ENCODE results near the gene FOSB.

Gene FOSB

DNA sequence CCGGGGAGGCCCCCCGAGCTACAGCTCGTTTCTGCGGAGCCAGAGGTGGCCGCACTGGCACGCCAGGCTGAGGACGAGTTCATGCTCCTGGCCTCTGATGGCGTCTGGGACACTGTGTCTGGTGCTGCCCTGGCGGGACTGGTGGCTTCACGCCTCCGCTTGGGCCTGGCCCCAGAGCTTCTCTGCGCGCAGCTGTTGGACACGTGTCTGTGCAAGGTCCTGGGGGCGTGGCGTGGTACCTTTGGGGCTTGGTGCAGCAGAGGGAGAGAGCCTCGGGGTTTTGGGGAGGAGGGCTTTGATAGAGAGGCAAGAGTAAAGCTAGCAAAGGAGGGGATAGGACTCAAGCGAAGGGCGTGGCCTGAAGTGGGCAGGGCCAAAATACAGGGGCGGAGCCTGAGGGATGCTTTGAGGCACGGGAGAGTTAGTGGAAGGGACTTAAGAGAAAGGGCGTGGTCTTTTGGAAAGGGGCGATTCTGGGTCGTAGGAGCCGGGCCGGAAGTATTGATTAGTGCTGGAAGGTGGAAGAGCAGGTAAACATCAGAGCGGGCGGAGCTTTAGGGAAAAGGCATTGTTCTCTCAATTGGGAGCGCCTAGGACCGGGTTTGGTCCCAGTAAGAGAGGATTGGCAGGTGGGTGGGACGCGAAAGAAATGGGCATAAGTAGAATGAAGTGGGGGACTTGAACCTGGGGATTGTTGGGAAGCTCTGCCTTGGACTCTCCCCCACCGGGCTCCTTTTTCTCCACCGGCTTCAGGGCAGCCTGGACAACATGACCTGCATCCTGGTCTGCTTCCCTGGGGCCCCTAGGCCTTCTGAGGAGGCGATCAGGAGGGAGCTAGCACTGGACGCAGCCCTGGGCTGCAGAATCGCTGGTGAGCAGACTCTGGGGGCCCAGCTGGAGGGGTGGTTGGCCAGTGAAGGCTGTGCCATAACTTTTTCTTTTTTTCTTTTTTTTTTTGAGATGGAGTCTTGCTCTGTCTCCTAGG, 31.7 kb downstream of the FOSB start:
- no peak overlapping the region for H3K4me3 ChIP-seq (replicated peaks in 1 of 2; ENCODE audit: low read depth in 2 of 2, low read length in 2 of 2)
- TF ChIP-seq CTCF (IDR thresholded peaks at IDR 0.05; ENCODE audit: low read depth, low read length): no peak
- peak; percentile 39 to 53 for DNase-seq (ENCODE audit: low read depth in 2 of 2)

- DNase-seq (ENCODE audit: low read depth in 2 of 2): no peak
- no peak overlapping the region for H3K4me3 ChIP-seq (replicated peaks in 1 of 2; ENCODE audit: low read depth in 2 of 2, low read length in 2 of 2)
- TF ChIP-seq CTCF (IDR thresholded peaks at IDR 0.05; ENCODE audit: low read depth, low read length): no peak
Measured at GRCh38 chr19:45500918-45501729, 33.3 kb downstream of the FOSB start.

GRCh38 chr19:45501730-45502014, 33.9 kb downstream of the FOSB start:
- no peak for TF ChIP-seq CTCF (IDR thresholded peaks at IDR 0.05; ENCODE audit: low read depth, low read length)

DNA sequence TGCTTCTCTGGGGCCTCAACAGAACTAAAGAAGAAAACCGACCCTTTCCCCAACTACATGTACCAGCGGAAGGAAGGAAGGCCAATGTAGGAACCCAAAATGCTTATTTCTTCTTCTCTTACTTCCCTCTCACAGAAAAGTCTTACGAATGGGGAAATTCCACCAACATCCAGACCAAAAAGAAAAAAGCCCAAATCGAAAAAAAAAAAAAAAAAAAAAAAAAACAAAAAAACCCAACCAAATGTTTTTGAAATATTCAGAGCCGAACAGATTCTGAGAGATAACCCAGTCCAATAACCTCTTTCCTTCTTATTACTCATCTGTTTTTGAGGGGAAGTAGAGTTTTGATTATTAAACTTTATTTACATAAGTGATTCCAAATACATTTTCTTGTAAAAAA, 34.3 kb downstream of the FOSB start:
- no peak for TF ChIP-seq CTCF (IDR thresholded peaks at IDR 0.05; ENCODE audit: low read depth, low read length)
- DNase-seq (ENCODE audit: low read depth in 2 of 2): no peak
- no peak overlapping the region for H3K4me3 ChIP-seq (replicated peaks in 1 of 2; ENCODE audit: low read depth in 2 of 2, low read length in 2 of 2)

More at GRCh38 chr19:45501730-45502014, 33.9 kb downstream of the FOSB start:
- H3K4me3 ChIP-seq (replicated peaks in 1 of 2; ENCODE audit: low read depth in 2 of 2, low read length in 2 of 2): no peak overlapping the region
- no peak for DNase-seq (ENCODE audit: low read depth in 2 of 2)

- DNase-seq (ENCODE audit: low read depth in 2 of 2): no peak
- no peak for TF ChIP-seq CTCF (IDR thresholded peaks at IDR 0.05; ENCODE audit: low read depth, low read length)
- H3K4me3 ChIP-seq (replicated peaks in 1 of 2; ENCODE audit: low read depth in 2 of 2, low read length in 2 of 2): no peak overlapping the region
Measured at GRCh38 chr19:45503909-45504308, 36.1 kb downstream of the FOSB start.

DNA sequence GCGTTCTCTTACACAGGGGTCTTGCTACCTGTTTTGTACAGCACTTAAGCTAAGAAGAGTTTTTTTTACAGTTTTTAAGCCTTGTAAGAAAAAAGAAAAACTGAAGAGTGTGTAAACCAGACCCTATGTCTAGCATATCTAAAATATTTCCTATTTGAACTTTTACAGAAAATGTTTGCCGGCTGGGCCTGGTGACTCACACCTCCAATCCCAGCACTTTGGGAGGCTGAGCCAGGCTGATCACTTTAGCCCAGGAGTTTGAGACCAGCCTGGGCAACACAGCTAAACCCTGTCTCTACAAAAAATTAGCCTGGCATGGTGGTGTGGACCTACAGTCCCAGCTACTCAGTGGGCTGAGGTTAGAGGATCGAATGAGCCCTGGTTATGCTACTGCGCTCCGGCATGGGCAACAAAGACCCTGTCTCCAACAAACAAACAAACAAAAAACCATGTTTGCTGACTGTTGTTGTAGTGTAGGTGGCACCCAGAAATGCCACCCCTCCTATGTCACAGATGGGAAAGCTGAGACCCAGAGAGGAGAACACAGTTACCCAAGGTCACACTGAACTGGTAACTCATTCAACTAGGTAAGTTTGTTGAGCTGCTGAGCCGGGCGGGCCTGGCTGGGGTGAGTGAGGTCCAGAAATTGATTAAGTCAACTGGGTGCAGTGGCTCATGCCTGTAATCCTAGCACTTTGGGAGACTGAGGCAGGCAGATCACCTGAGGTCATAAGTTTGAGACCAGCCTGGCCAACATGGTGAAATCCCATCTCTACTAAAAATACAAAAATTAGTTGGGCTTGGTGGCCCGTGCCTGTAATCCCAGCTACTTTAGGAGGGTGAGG, 37.6 kb downstream of the FOSB start:
- no peak for TF ChIP-seq CTCF (IDR thresholded peaks at IDR 0.05; ENCODE audit: low read depth, low read length)
- DNase-seq (ENCODE audit: low read depth in 2 of 2): peak; percentile 48 to 51
- H3K4me3 ChIP-seq (replicated peaks in 1 of 2; ENCODE audit: low read depth in 2 of 2, low read length in 2 of 2): no peak overlapping the region
